T follicular helper cell (primary cell): ENCODE results near the gene SFMBT2.
"Not testable (repeated sequence)": the region's sequence is repeated elsewhere in the genome, so short reads cannot be mapped to it uniquely, and the experiment has no call there.

Experiments used
- DNase-seq: peaks from one replicate; pipeline ENCODE4 v3.0.0-alpha.2; 2020; ENCODE audit warnings: low read depth

The SFMBT2 gene

DNA sequence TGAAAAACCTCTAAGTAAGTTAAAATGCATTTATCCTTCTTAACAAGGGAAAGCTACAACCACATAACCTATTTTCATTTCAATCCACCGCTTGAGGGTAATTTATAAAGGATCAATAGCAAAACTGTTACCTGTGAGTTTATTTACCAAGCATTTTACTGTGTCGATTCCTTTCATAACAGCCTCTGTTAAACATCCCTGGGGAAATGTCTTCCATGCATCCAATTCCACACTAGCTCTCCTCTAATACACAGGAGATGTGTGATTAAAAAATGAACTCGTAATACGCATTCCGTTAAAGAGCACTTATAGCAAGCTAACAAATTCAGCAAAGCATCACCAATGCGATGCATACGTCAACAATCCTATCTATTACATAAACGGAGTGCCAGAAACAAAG is 185.7 kb downstream of the SFMBT2 start:
- no peak for DNase-seq

GRCh38 chr10:7218968-7219367 is 191.9 kb downstream of the SFMBT2 start:
- no peak for DNase-seq

GRCh38 chr10:7212696-7213095 is 198.1 kb downstream of the SFMBT2 start:
- not testable (repeated sequence) for DNase-seq

DNA sequence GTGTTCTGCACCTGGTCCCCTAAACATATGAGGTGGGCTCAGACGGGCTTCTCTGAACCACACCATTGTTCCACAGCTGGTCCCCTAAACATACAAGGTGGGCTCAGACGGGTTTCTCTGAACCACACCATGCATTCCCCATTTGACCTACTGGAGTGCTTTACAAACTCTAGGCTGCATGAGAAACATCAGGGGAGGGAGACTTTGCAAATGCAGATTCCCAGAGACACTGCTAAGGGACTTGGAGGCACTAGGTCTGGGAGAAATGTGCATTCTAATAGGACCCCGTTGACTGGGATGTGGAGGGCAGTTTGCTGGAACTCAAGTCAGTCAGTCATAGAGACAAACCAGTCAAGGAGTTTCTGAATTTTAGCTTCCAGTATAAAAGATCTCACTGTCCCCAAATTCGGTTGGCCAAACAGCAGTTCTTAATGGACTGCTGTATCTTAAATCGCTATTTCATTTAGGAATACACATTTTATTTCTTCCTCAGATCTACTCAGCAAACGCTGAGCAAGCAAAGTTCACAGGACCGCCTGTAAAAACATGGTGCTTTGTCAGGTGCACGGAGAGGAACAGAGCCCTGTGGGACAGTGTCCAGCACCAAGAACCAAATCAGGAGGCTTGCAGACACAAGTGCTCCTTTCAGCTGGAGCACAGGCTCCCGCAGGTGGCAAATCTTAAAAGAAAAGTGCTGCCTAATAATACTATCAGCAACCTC is 198.8 kb downstream of the SFMBT2 start:
- no peak for DNase-seq

DNA sequence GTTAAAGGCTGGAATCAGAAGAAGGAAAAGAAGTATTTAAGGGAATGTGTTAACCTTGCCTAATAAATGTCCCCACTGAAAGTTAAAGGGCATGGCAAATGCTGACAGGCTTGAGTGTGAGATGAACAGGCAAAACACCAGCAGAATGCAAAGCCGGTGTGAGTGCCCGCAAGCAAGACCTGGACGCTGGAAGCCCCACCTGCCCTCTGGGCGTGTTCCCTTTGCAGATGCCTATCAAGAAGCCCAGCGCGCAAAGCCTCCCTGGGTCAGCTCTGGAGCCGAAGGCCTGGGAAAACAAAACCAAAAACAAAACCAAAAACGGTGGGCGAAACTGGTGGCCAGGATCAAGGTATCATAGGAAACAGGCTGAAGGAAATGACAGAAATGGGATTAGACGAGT is 200.3 kb downstream of the SFMBT2 start:
- no peak for DNase-seq

DNA sequence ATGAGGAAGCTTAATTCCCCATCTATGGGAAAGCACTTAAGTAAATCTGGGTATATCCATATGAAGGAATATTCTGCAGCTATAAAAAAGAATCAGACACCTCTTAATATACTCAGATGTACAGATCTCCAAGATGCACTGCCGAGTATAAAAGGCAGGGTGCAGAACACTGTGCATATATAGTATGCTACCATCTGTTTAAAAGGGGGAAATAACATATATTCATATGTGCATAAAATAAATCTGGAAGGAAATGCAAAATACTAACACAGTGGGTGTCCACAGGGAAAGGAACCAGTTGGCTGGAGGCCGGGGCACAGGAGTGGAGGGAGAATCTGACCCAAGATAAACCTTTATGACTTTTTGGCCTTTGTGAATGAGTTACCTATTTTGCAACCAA is 201.4 kb downstream of the SFMBT2 start:
- no peak for DNase-seq

- DNase-seq: no peak
Observed at GRCh38 chr10:7206412-7207100, 204.3 kb downstream of the SFMBT2 start.

DNA sequence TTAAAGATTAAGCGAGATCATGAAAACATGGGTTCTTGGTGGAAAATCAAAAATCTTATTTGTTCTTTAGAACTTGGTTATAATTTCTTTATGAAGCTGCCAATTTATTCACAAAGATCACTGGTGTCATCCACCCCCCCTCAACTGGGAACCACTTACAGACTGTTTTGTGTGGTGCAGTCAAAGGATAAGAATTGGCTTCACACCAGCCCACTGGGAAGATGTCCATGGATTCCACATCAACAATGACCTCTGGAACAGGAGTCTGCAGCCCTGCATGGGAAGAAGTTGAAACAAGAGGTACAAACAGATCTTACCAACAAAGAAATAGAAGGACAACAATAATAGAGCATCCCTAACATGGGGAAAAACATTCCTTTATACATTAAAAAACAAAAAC is 205.2 kb downstream of the SFMBT2 start:
- no peak for DNase-seq

DNA sequence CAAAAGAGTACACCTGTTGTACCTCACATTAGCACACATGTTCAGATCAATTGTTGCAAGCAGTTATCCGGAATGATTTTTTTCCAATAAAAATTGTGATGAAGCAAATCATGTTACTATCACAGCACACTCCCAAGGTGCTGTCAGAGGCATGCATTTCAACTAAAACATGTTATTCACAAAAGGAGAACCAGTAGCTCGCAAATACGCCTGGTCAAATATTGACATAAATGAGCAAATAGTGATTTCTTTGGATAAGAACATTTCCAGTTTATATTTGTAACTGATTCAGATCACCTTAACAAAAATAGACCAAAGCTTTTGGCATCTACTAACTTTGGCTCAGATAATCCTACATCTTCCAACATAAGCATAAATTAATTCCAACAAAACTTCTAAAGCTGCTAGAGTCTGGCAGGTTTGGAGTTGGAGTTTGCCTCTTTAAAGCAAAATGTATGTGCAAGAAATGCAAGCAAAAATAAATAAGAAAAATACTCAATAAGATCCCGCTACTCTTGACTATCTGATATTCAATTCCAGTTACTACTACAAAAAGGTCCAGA is 208.0 kb downstream of the SFMBT2 start:
- DNase-seq: no peak

- no peak for DNase-seq
Observed at GRCh38 chr10:7199152-7199760, 211.6 kb downstream of the SFMBT2 start.

DNA sequence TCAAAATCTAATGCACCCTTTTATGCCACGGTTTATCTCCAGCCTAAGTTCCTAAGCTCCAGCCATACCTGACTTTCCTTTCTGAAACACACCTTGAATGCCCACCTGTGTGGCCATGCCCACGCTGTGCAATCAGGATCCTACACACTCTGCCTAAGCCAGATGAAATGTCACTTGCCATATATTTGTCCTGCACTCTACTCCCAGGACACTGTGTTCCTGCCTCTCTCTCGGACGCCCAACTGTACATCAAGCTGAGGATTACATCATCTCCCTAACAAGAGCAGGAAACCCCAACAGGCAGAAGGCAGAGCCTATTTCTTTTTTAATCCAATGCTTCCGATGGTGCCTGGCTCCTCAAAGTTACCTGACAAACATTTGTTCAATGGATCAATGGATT is 214.6 kb downstream of the SFMBT2 start:
- no peak for DNase-seq

- no peak for DNase-seq
Observed at GRCh38 chr10:7195118-7195517, 215.7 kb downstream of the SFMBT2 start.

GRCh38 chr10:7194571-7194970 is 216.3 kb downstream of the SFMBT2 start:
- no peak for DNase-seq

DNA sequence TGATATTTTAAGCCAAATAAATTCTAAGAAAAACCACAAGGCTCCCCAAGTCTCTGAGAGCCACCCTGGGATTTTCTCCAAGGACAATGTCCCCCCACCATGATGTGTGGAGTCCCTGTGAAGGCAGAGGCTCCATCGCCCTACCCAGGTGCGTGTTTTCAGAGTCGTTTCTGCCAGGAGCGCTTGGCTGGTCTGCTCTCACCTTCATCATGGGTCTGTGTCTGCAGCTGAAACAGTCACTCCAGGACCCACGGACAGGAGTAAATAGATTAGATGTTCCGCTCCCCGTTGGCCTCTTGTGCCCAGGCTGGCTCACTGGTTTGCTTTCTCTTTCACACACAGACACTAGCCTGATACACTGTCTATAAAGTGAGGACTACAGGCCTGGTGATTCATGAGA is 217.5 kb downstream of the SFMBT2 start:
- no peak for DNase-seq

- peak; percentile 45 for DNase-seq
Observed at GRCh38 chr10:7192831-7193361, 217.9 kb downstream of the SFMBT2 start.

- DNase-seq: no peak
Observed at GRCh38 chr10:7192061-7192460, 218.8 kb downstream of the SFMBT2 start.

DNA sequence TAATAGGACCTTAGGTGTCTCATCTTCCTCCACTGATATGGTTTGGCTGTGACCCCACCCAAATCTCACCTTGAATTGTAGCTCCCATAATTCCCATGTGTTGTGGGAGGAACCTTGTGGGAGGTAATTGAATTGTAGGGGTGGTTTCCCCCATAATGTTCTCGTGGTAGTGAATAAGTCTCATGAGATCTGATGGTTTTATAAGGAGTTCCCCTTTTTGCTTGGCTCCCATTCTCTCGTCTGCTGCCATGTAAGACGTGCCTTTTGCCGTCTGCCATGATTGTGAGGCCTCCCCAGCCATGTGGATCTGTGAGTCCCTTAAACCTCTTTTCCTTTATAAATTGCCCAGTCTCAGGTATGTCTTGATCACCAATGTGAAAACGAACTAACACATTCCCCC is 220.1 kb downstream of the SFMBT2 start:
- DNase-seq: not testable (repeated sequence)

- DNase-seq: no peak
Observed at GRCh38 chr10:7189909-7190308, 220.9 kb downstream of the SFMBT2 start.

- no peak for DNase-seq
Observed at GRCh38 chr10:7188456-7189050, 222.3 kb downstream of the SFMBT2 start.

- DNase-seq: no peak
Observed at GRCh38 chr10:7186387-7187018, 224.3 kb downstream of the SFMBT2 start.

DNA sequence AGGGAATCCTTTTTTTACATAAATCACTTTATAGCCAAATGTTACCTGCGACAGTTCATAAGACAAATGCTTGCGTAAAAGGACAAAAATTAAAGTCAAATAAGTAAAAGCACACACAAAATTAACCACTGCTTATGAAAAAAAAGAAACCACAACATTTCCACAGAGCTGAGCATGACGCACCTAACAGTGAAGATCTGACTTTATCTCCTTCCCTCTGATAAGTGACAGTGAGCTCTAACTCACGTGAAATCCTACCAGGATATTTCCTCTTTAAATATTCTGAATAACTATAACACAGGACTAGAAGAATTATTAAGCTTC is 225.5 kb downstream of the SFMBT2 start:
- DNase-seq: no peak
